Measurements from ENCODE around the gene BABAM1. TPM values are rescaled to one million over a fixed set of nuclear protein-coding genes. Genes with fewer than 3 reads are reported as not detected.

Gene BABAM1
- total RNA-seq, 1 experiment from 2014 or later = 79.5 TPM

- H3K4me1 ChIP-seq (ENCODE audit: control insufficient read depth, insufficient read depth, low read length) = peaks cover 49% of the 10 kb centered on the region
- BruUV-seq (replicated peaks) = no TSS peak
- in situ Hi-C loops (cut with HindIII; ENCODE audit: low pct_unique_long_range_greater_than_20kb, low sequenced_read_pairs) (no loop called here), intact Hi-C loops (cut with micrococcal nuclease; ENCODE audit: unreplicated experiment) (no loop called here)
- ChIA-PET CTCF (interaction anchor here (0.6 kb wide), 1 partner anchor 14 kb away, joined by 3 read pairs; no protein-coding TSS in a partner anchor), POLR2A (no interaction called here)
- H3K9me3 ChIP-seq (ENCODE audit: control insufficient read depth, insufficient read depth, low read depth, low read length) = no peaks in the 10 kb centered on the region
- DNase-seq (ENCODE audit: low read depth, low spot score) = no peak
- no peaks in the 10 kb centered on the region for H3K27me3 ChIP-seq (ENCODE audit: control insufficient read depth, insufficient read depth, low read length)
- H3K27ac ChIP-seq (ENCODE audit: low read length) = peak overlapping the region; percentile 87
- TF ChIP-seq TCF7L2 (IDR thresholded peaks at IDR 0.05; ENCODE audit: low read depth, low read length) (no peak), REST (IDR thresholded peaks at IDR 0.05; ENCODE audit: insufficient read depth in 1 of 2, low read depth in 2 of 2, low read length in 1 of 2) (no peak), SIN3A (IDR thresholded peaks at IDR 0.05; ENCODE audit: borderline replicate concordance, insufficient read depth, low read depth, low read length) (no peak), POLR2AphosphoS5 (IDR thresholded peaks at IDR 0.05; ENCODE audit: low read depth, low read length) (no peak)
- TF ChIP-seq, protein P1, sequence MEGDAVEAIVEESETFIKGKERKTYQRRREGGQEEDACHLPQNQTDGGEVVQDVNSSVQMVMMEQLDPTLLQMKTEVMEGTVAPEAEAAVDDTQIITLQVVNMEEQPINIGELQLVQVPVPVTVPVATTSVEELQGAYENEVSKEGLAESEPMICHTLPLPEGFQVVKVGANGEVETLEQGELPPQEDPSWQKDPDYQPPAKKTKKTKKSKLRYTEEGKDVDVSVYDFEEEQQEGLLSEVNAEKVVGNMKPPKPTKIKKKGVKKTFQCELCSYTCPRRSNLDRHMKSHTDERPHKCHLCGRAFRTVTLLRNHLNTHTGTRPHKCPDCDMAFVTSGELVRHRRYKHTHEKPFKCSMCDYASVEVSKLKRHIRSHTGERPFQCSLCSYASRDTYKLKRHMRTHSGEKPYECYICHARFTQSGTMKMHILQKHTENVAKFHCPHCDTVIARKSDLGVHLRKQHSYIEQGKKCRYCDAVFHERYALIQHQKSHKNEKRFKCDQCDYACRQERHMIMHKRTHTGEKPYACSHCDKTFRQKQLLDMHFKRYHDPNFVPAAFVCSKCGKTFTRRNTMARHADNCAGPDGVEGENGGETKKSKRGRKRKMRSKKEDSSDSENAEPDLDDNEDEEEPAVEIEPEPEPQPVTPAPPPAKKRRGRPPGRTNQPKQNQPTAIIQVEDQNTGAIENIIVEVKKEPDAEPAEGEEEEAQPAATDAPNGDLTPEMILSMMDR (IDR thresholded peaks at IDR 0.05) = no peak
- peaks cover 5% of the 10 kb centered on the region for H3K36me3 ChIP-seq (ENCODE audit: control insufficient read depth, insufficient read depth, low read length)
- no peak for ATAC-seq
- H3K4me3 ChIP-seq (ENCODE audit: low read depth in 2 of 2, low read length in 2 of 2) = peak overlapping the region in 1 of 2 experiments; percentile 39; a peak in 2 of 4 replicates
Measured at GRCh38 chr19:17240826-17241399, 26.3 kb upstream of the BABAM1 start.

DNA sequence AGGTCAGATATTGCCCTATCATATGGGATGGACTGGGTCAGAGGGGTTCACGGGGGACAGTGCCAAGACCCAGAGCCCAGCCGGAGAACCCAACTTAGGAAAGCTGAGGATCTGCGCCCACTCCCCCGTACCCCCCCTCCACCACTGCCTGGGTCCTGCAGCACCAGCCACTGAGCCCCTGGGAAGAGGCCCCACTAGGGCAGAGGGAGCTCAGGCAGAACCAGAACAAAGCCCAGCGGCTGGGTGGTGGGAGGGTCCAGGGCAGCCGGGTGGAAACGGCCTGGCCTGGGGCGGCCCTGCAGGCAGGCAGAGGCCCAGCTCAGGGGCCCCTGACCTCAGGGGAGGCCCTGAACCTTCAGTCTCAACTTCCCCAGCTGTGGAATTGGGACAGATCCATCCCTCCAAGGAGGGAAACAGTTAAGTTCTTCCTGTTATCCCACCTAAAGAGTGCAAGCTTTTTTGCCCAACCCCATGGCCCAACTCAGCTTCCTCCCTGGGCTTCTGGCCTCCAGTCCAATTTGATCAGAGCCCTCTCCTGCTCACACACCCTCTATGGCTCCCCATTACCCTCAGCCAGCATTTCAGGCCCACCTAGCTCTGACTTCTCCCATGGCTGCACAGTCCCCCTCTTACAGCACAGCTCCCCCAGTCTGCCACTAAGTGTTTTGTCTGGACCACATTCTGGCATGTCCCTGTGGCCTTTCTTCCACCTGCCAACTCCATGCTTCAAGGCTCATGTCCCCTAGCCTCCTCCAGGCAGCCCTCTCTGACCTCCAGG is 24.6 kb upstream of the BABAM1 start:
- H3K9me3 ChIP-seq (ENCODE audit: control insufficient read depth, insufficient read depth, low read depth, low read length) = no peaks in the 10 kb centered on the region
- CTCF ChIA-PET = interaction anchor here (0.6 kb wide), 1 partner anchor 63 kb away, joined by 6 read pairs; no protein-coding TSS in a partner anchor
- in situ Hi-C loops (cut with HindIII; ENCODE audit: low pct_unique_long_range_greater_than_20kb, low sequenced_read_pairs) (no loop called here), intact Hi-C loops (cut with micrococcal nuclease; ENCODE audit: unreplicated experiment) (no loop called here)
- DNase-seq (ENCODE audit: low read depth, low spot score) (no peak), ATAC-seq (no peak)
- H3K36me3 ChIP-seq (ENCODE audit: control insufficient read depth, insufficient read depth, low read length) = peaks cover 5% of the 10 kb centered on the region
- peak overlapping the region; percentile 83 to 84 for H3K4me3 ChIP-seq (ENCODE audit: low read depth in 2 of 2, low read length in 2 of 2)
- H3K27ac ChIP-seq (ENCODE audit: low read length) = peak overlapping the region; percentile 91
- H3K4me1 ChIP-seq (ENCODE audit: control insufficient read depth, insufficient read depth, low read length) = peaks cover 51% of the 10 kb centered on the region
- H3K27me3 ChIP-seq (ENCODE audit: control insufficient read depth, insufficient read depth, low read length) = no peaks in the 10 kb centered on the region
- TF ChIP-seq TCF7L2 (IDR thresholded peaks at IDR 0.05; ENCODE audit: low read depth, low read length) = 0 out of 2 replicates have a peak, but pooled peaks have one; percentile 32
- TF ChIP-seq, protein P1 (IDR thresholded peaks at IDR 0.05) = no peak
- TF ChIP-seq POLR2AphosphoS5 (IDR thresholded peaks at IDR 0.05; ENCODE audit: low read depth, low read length) = no peak
- TF ChIP-seq REST (IDR thresholded peaks at IDR 0.05; ENCODE audit: insufficient read depth in 1 of 2, low read depth in 2 of 2, low read length in 1 of 2) = no peak
- no TSS peak for BruUV-seq (replicated peaks)
- POLR2A ChIA-PET = interaction anchor here (1.0 kb wide), 1 partner anchor 17 kb away, joined by 3 read pairs; no protein-coding TSS in a partner anchor
